ENCODE data around the gene NKX6-1. TPM values are rescaled to one million over a fixed set of nuclear protein-coding genes. Genes with fewer than 3 reads are reported as not detected.

NKX6-1 gene
- under 1 TPM in 3 of 4 donors, not detected in 1; 0.07 to 0.14 (median 0.13) TPM for polyA plus RNA-seq (ENCODE audit: insufficient read length in 4 of 4)

DNA sequence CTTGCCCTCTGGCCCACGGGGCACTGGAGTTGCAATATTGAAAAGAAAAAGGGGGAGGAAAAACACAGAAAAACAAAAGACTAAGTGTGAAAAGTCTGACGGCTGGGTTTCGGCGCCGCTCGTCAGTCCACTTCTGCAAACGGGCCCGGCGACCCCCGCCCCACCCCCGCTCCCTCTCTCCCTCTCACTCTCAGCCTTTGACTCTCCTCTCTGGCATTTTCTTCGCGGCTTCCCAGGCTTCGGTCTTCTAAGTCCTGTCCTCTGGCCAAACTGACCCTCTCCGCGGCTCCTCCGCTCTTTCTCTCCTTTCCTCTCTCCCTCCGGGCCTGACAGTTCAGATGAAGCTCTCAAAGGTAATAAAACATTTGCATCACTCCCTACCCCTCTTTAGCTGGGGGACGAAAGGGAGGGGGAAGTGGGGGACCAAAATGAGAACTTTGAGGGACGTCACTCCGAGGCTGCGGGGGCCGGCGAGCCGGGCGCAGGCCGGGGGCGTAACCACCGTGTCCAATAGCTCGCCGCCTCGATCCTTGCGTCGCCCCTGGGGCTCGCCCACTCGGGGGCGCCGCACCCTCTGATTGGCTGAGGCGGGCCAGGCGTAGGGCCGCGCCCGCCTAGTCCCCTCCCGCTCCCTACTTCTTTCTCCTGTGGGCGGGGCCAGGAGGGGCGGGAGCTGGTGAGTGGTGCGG lies at the start of gene NKX6-1:
Gene NKX6-1 (minus strand): TSS at position 358 of the 689 bp plus-strand sequence. CDS start 1,064 bp downstream, outside the sequence.
- DNase-seq (ENCODE audit: low read depth in 4 of 4, low spot score in 3 of 4), result no peak

DNA sequence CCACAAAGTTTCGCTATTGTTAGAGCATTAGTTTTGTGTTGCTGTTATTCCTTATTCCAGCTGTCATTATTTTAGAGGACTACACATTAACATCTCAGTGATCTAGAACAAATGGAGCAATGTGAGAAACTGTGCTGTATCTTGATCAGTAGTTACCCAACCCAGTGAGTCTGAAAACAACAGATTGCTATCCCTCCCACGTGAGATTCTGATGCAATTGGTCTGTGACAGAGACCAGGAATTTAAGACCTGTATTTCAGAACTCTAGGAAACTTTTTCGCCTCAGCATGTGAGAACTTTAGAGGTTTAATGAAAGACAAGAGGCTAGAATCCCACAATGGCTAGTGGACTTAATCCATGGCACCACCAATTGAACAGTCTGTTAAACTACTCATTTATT lies 48.1 kb upstream of the NKX6-1 start:
- no peak for DNase-seq (ENCODE audit: low read depth in 4 of 4, low spot score in 3 of 4)

DNA sequence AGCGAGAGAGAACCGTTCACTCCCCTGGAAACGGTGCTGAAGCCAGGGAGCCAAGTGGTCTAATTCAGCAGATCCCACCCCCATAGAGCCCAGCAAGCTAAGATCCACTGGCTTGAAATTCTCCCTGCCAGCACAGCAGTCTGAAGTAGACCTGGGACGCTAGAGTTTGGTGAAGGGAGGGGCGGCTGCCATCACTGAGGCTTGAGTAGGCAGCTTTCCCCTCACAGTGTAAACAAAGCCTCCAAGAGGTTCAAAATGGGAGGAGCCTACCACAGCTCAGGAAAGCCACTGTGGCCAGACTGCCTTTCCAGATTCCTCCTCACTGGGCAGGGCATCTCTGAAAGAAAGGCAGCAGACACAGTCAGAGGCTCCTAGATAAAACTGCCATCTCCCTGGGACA lies 46.0 kb upstream of the NKX6-1 start:
- no peak for DNase-seq (ENCODE audit: low read depth in 4 of 4, low spot score in 3 of 4)

DNA sequence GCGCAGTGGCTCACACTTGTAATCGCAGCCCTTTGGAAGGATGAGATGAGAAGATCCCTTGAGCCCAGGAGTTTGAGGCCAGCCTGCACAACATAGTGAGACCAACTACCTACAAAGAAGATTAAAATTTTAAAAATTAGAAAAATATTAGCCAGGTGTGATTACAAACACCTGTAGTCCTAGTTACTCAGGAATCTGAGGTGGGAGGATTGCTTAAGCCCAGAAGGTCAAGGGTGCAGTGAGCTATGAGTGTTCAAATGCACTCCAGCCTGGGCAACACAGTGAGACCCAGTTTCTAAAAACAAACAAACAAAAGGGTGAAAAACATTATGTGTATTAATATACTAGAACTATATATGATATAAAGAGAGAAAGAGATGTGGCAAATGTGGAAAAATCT lies 36.8 kb upstream of the NKX6-1 start:
- no peak for DNase-seq (ENCODE audit: low read depth in 4 of 4, low spot score in 3 of 4)

DNA sequence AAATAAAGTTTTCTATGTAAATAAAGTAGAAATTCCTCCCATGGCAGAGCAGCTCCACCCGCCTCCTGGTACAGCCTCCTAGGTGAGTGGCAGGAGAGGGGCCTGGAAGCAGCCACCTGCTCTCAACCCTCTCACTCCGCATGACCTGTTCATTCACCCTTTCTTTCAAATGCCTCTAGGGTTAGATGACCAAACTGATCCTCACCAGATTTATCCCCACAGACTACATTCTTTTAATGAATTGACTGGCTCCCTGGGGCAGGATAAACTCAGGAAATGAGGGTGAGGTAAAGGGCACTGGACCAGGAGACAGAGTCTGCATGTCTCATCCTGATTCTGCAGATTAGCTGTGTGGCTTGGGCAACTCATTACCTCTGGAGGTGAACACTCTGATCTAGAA lies 32.6 kb upstream of the NKX6-1 start:
- no peak for DNase-seq (ENCODE audit: low read depth in 4 of 4, low spot score in 3 of 4)

DNA sequence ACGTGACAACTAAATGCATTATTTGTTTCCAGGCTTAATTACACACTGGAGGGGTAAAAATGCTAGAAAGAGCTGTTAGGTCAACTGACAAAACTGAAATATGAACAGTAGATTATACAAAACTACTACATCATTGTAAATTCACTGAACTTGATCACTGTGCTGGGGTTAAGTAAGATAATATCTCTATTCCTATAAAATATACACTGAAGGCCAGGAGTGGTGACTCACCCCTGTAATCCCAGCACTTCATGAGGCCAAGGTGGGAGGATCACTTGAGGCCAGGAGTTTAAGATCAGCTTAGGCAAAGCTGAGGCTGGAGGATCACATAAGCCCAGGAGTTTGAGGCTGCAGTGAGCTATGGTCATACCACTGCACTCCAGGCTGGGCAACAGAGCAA lies 31.8 kb upstream of the NKX6-1 start:
- DNase-seq (ENCODE audit: low read depth in 4 of 4, low spot score in 3 of 4), result no peak

DNA sequence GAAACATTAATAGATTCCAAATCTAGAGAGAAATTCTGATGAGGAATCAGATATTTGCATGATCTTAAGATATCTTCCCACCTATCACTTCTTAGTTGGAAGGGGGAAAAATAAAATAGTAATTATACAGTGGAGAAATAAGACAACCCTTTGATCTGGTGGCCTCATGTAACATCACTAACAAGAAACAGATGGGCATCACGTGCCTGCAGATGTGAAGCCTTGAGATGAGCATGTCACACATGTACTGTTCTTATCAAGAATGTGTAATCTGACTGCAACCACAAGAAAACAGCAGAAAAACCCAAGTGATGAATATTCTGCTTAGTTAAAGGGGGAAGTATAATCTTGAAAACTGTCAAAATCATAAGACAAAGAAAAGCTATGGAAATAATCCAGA lies 31.4 kb upstream of the NKX6-1 start:
- DNase-seq (ENCODE audit: low read depth in 4 of 4, low spot score in 3 of 4), result no peak

DNA sequence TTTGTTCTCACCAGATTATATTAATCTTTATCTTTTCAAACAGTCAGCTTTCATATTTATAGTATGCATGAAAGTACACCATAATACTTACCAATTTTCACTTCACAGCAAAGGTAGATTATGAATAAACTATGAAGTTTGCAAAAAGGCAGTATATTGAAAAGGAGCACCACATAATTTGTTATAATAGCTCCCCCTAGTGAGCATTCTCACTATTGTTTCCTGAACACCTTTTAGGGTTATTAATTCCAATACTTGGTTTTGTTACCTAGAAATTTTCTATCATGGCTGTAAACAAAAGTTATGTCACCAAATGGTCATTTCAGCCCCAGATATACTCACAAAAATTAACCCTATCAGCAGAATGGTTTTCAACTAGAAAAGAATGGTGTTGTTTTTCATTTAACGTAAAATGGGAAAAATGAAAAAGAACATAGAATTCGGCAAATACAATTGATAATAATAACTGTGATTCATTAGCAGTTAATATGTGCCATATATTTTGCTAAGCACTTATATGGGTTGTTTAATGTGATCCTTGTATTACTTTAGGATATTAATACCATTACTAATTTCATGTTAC lies 30.2 kb upstream of the NKX6-1 start:
- DNase-seq (ENCODE audit: low read depth in 4 of 4, low spot score in 3 of 4), result peak in 1 of 4 donors; percentile 10

DNA sequence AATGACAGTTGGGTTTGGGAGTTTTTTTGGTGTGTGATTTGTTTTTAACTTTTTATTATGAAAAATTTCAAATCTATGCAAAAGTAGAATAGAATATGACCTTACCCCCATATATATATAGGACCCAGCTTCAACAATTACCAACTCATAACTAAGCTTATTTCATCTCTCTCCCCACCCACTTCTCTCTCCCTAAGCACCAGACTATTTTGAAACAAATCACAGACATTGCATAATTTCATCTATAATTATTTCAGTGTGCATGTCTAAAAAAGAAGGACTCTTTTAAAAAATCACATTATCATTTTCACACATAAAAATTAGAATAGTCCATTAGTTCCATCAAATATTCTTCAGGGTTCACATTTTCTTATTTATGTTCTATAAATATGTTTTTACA lies 28.3 kb upstream of the NKX6-1 start:
- no peak for DNase-seq (ENCODE audit: low read depth in 4 of 4, low spot score in 3 of 4)

DNA sequence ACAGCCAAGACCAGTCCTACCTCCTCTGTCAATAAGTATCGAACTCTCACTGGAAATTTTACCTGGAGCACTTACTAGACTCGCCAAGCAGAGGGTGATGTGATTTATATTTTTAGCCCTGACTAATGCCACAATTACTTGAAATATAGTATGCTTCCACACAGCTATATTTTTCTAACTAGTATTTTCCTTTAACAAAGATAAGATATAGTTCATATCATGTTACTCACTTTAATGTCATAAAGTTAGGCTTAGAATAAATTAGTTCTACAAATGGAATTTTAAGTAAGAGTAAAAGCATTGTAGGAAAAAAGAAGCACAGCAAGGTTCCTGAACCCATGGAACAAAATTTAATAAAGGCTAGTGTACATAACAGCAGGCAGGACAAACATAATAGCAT lies 16.0 kb upstream of the NKX6-1 start:
- no peak for DNase-seq (ENCODE audit: low read depth in 4 of 4, low spot score in 3 of 4)

DNA sequence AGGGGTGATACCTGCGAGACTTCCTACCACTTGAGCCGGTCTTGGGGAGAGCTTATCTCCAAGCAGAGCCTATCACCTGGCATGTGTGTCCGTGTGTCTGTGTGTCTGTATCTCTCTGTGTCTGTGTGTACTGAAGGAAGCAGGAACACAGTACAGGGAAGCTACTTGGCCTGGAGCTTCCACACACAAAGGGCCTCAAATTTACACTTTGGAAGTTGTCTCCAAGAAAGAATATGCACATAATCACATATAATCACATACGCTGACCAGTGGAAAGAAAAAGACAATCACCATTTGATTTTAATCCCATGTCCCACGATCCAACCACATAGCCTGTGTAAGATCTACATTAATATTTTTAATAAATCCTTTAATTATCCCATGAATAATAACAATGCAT lies 13.2 kb upstream of the NKX6-1 start:
- no peak for DNase-seq (ENCODE audit: low read depth in 4 of 4, low spot score in 3 of 4)

DNA sequence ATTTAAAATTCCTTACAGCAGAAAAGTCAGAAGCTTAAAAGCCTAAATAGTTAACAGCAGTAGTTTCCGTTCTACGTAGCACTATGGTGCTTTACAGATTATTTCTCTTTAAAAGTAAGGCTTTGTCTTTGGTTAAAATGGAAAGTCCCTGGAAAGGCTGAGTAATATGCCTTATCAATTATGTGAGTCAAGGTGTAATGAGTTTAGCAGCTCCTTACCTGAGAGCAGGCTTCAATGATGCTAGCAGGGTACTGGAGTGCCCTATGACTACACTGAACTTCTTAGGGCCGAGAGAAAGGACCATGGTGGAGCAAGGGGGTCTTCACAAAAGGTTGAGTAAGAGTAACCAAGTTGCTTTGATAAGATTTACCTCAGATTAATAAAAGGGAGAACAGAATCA lies 12.6 kb upstream of the NKX6-1 start:
- no peak for DNase-seq (ENCODE audit: low read depth in 4 of 4, low spot score in 3 of 4)

DNA sequence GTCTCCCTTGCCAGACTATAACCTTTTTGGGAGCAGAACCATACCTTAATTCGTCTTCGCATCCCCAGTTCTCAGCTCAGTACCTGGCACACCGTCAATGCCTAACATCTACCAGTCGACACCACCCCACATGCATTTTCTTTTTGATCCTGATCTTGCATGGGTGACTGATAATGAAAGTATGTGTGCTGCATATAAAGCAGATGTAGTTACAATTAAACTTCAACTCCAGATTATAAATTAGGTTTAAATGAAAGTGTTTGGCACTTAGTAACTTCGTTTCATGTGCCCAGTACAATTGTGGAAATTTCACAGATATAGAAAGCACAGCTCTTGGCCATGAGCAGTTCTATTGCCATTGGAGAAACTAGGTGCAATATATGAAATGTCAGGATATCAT lies 8.8 kb upstream of the NKX6-1 start:
- DNase-seq (ENCODE audit: low read depth in 4 of 4, low spot score in 3 of 4), result no peak

DNA sequence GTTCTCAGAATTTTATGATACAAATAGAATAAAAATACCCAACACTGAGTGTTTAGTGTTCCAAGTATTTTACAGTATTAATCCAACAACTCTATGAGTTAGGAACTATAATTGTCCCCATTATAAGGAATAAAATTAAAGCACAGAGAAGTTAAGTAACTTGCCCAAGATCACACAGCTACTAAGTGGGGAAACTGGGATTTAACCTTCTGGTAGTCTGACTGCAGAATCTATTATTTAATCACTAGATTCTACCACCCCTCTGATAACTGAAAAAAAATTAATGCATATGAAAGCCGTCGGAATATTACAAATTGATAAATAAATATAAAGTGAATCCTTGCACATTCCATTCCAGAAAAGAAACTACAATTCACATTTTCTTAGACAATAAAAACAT lies 5.7 kb upstream of the NKX6-1 start:
- no peak for DNase-seq (ENCODE audit: low read depth in 4 of 4, low spot score in 3 of 4)

DNA sequence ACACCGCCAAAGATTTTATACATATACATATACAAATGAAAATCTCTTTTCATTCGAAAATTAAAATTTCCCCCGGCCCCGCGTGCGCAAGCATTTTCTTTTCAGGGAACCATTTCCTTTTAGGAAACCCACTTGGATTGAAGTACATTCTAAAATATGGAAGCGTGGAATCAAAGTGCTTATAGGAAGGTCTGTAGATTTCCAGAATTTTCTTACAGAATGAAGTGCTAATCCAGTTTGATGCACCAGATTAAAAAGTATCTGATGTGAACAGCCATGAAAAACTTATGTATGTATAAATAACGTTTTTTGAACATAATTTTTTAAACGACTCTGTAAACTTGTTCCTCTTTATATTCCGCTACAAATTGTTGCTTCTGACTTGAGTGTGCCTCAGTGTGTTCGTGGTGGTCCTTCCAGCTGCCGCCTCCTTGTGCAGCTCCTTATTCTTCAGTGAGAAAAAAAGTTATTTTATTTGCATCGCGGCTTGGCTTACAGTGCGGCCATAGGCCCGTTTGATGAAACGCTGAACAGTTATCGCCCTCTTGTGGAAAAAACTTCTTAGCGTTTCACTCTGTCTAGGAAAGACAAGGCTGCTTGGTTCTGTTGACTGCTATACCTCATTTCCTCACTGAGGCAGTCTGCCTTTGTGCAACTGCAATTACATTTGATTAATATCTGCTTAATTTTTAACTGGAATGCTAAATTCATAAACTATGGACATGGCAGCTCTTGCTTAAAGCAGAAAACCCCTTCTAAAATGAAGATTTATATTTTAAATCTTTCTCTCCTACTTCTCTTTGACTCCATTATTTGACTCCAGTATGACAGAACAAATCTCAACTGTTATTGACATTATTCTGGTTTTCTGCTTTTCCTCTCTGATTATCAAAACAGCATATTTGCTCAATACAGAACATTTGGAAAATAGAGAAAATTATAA lies 4.7 kb upstream of the NKX6-1 start:
- DNase-seq (ENCODE audit: low read depth in 4 of 4, low spot score in 3 of 4), result peak in 3 of 4 donors; percentile 68 to 77 (median 76)

DNA sequence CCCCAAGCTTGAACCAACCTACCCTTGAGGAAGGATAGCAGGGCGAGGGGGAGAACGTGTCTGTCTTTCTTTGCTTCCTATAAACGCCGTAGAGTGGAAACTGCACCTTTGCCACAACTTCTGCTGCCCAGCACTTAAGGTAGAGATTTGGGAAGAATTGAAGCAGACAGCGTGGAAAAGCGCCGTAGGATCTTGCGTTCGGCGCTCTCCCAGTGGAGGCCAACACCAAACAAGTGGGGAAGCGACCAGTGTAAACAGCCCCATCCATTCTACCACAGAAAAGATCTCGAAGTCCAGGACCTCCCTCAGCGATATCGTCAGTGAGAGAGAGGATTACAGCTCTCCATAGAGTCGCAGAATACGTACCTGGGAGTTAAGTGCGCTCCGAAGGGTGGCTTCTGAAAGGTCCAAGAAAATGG lies 3.9 kb upstream of the NKX6-1 start:
- DNase-seq (ENCODE audit: low read depth in 4 of 4, low spot score in 3 of 4), result no peak

DNA sequence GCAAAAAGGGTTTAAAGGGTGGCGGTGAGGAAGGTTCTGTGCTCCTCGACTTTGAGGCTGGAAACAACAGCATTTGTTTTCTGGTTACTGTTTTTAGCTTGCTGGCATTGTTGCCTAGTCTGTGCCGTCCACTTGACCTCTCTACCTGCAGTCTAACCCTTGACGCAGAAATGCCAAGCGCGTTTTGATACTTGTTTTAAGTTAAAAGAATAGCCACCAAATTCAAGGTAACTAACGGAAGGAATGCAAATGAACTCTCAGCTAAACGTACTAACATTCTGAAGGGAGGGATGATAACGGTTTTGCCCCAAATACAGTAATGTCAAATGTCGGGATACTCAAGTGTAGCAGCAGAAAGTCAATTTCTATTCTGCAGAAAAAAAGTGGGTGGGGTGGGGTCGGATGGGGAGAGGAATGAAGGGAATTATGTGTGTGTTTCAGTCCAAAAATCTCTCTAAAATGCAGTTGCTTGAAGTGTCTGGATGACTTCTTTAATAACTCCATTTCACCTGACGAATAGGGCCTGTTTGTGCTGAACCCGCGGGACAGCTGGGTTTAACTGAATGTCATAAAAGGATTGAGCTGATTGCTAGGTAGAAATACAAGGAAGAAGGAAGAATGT lies 3.4 kb upstream of the NKX6-1 start:
- DNase-seq (ENCODE audit: low read depth in 4 of 4, low spot score in 3 of 4), result no peak

DNA sequence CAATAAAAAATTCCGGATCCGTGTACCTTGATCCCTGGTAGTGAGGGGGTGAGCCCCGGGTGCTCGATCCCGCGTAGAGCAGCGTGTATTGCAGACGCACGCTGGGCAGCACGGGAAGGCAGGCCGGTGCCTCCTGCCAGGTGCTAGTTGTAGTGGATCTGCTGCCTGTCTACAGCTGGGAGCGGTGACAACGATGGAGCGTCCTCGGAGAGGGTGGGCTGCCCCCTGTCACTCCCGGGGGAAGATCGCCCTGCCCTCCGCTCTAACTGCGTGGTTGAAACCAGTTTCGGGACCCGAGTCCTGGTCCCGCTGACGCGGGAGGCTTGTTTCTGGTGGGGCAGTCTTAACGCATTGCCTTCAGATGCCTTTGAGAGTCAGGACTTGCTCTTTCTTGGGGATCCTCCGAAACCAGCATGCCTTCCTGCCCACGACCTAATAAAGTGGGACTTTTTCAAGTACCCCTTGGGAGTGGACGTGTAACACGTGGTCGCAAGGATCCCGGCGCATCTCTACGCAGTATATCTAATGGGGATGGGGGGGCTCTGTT lies 2.7 kb upstream of the NKX6-1 start:
- DNase-seq (ENCODE audit: low read depth in 4 of 4, low spot score in 3 of 4), result no peak

DNA sequence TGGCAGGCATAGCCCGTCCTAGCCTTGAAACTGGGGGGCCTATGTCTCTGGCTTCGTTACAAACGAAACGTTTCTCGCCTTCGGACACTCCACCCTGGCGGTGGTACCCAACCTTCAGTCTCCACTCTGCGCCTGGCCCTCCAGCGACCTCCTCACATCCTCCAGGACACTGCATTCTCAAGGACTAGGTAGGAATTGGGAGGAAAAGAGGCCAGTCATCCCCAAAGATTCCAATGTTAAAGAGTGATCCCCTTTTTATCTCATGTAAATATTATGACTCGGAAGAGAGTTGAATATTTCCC lies 2.1 kb upstream of the NKX6-1 start:
- DNase-seq (ENCODE audit: low read depth in 4 of 4, low spot score in 3 of 4), result no peak

DNA sequence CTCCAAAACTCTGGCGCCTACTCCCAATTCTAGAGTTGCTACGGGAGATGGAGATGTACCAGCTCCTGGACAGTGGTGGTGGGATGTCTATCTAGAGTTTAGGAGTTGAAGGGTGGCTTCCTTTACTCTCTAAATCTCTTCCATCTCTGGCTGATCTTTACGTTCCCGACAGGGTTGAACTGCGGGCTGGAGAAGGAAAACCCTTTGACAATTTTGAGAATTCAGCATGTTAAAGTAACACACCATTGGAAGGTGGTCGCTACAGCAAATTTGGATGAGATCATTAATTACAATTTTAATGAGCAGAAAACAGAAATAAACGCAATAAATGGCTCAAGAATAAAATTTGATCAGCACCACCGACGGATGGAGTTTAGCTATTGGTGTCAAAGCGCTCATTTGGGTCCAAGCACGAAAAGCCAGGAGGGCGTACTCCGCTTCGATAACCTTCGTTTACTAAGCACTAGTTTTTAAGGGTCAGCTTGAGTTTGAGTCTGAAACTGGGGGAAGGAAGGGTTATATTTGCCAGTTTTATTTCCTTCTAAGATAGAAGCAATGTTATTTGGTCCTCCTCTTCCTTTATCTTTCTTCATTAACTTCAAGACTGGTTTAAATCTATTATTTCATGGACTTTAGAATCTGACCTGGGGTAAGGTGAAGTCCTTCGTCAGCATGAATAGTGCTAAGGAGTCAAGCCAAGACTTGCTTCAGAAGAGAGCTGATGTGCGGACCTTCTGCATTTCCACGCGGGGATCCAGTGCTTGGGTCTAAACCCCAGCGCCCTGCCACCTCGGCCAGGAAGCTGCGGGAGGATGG lies 1.5 kb upstream of the NKX6-1 start:
- DNase-seq (ENCODE audit: low read depth in 4 of 4, low spot score in 3 of 4), result no peak
